Adrenal gland (tissue), 5 donors: ENCODE data around the gene AKT3.

Experiments
- POLR2A ChIP-seq, 2 donors: fragments of 450-650 bp; IDR thresholded peaks; one replicate each; pipeline ENCODE4 v1.6.1; 2017; ENCODE audit warnings: antibody characterized with exemption in 2 of 2, mild to moderate bottlenecking in 2 of 2, moderate library complexity in 1 of 2
- TF ChIP-seq, protein P1 (sequence below), 6 experiments: fragments of 450-650 bp in 4 of 6; fragments of 200-600 bp in 2 of 6; sonication (generic) in 1 of 6; IDR thresholded peaks; 1 replicate in 5 of 6; 2 replicates in 1 of 6; pipeline versions ENCODE4 v1.5.1 to v1.8.0; 2016 to 2021; ENCODE audit warnings: antibody characterized with exemption in 6 of 6, mild to moderate bottlenecking in 2 of 6, moderate library complexity in 1 of 6
- donor health status: DM: no; HTN: no; CAD: no.

DNA sequence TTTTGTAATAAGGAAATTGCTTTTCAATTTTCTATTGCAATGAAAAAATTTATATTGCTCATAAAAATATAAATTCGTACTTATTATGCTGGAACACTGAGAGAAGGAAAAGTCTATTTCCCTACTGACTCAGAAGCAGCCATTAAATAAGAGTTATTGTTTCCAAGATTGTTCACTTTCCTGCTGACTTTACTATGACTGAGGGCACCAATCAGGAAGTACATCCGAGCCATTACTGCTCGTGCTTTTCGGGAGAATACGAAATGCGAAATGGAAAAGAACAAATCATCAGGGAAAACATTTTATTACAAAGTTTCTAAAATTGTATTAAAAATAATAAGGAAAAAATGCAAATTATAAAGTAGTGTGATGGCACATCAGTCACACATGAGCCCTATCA is 204.8 kb downstream of the AKT3 start:
- TF ChIP-seq, protein P1, sequence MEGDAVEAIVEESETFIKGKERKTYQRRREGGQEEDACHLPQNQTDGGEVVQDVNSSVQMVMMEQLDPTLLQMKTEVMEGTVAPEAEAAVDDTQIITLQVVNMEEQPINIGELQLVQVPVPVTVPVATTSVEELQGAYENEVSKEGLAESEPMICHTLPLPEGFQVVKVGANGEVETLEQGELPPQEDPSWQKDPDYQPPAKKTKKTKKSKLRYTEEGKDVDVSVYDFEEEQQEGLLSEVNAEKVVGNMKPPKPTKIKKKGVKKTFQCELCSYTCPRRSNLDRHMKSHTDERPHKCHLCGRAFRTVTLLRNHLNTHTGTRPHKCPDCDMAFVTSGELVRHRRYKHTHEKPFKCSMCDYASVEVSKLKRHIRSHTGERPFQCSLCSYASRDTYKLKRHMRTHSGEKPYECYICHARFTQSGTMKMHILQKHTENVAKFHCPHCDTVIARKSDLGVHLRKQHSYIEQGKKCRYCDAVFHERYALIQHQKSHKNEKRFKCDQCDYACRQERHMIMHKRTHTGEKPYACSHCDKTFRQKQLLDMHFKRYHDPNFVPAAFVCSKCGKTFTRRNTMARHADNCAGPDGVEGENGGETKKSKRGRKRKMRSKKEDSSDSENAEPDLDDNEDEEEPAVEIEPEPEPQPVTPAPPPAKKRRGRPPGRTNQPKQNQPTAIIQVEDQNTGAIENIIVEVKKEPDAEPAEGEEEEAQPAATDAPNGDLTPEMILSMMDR (IDR thresholded peaks at IDR 0.05) = no peak
- TF ChIP-seq POLR2A (IDR thresholded peaks at IDR 0.05) = no peak
